ENCODE measurements around the gene RPS6KA1.

DNA sequence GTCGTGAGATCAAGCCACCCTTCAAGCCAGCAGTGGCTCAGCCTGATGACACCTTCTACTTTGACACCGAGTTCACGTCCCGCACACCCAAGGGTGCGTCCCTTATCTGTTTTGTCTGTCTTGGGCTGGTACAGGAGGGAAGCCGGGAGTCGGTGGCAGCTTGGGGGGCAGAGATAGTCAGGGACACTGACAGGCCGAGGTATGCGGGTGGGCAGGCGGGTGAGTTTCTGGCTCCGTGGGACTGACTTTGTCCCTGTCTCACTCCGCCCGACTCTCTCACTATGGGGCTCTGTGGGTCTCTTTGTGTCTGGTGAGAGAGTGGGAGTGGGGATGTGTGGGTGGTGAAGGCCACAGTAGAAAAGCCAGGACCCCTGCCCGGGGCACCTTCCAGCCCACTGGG is 27.4 kb downstream of the RPS6KA1 start:
- TF ChIP-seq CTCF (conservative IDR thresholded peaks at IDR 0.05; ENCODE audit: low read depth, low read length) (no peak), POLR2A (IDR thresholded peaks at IDR 0.05; ENCODE audit: low read depth, low read length) (no peak), RCOR1 (IDR thresholded peaks at IDR 0.05; ENCODE audit: insufficient replicate concordance, low read length) (no peak), BHLHE40 (IDR thresholded peaks at IDR 0.05; ENCODE audit: low read depth, low read length) (no peak), RFX5 (IDR thresholded peaks at IDR 0.05; ENCODE audit: low read depth, low read length) (no peak), RAD21 (IDR thresholded peaks at IDR 0.05; ENCODE audit: low read length) (no peak)
